KOPT-K1 (cell line): Measurements from ENCODE around the gene PLPPR2.
A peak's percentile ranks its signal among the peaks of the same experiment; 100 is the strongest.
"Not testable (repeated sequence)": the region's sequence is repeated elsewhere in the genome, so short reads cannot be mapped to it uniquely, and the experiment has no call there.

ENCODE experiments used
- H3K27ac ChIP-seq: fragments of 200-600 bp; sonication (generic); 2 replicates; pipeline ENCODE4 v1.5.1; 2016; ENCODE audit warnings: antibody characterized with exemption, mild to moderate bottlenecking, low read depth, low read length; ENCODE audit not compliant: poor library complexity, severe bottlenecking
- H3K36me3 ChIP-seq: fragments of 200-600 bp; sonication (generic); 2 replicates; pipeline ENCODE4 v1.5.1; 2017; ENCODE audit warnings: antibody characterized with exemption, mild to moderate bottlenecking, low read length, moderate library complexity; ENCODE audit not compliant: insufficient read depth
- H3K9me3 ChIP-seq: fragments of 200-600 bp; sonication (generic); 2 replicates; pipeline ENCODE4 v1.5.1; 2017; ENCODE audit warnings: antibody characterized with exemption, low read length, mild to moderate bottlenecking; ENCODE audit not compliant: insufficient read depth, poor library complexity, severe bottlenecking

Gene PLPPR2

DNA sequence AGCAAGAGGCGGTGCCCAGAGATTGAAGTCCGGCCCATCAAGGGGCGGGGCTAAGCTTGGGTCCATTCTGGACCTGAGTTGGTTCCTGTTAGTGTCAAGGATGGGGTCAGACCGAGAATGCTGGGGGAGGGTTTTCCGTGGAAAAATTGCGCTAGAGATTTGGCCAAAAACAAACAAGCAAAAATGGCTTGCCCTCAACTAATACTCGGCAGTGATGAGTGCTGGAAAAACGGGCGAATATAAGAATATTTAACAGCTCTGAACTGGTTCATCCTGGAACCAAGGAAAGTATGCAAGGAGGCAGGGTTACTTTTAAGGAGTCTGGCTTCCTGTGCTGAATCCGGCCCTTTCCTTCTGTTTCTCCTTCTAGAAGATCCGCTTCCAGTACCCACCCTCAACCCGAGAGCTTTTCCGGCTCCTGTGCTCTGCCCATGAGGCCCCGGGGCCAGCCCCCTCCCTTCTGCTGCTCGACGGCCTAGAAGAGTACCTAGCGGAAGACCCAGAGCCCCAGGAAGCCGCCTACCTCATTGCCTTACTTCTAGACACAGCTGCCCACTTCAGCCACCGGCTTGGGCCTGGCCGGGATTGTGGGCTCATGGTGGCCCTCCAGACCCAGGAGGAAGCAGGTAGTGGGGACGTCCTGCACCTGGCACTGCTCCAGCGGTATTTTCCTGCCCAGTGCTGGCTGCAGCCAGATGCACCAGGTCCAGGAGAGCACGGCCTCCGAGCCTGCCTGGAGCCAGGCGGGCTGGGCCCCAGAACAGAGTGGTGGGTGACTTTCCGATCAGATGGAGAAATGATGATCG is 20.1 kb downstream of the PLPPR2 start:
- Histone ChIP-seq H3K27ac (peak overlapping the region; percentile 78), H3K36me3 (no peaks in the 10 kb centered on the region)

GRCh38 chr19:11377237-11377636 is 22.0 kb downstream of the PLPPR2 start:
- no peaks in the 10 kb centered on the region for H3K9me3 ChIP-seq
- no peaks in the 10 kb centered on the region for H3K36me3 ChIP-seq
- peak overlapping the region; percentile 40 for H3K27ac ChIP-seq

More for the DNA sequence above, 20.1 kb downstream of the PLPPR2 start:
- H3K9me3 ChIP-seq: no peaks in the 10 kb centered on the region

GRCh38 chr19:11377756-11378155 is 22.5 kb downstream of the PLPPR2 start:
- Histone ChIP-seq H3K36me3 (no peaks in the 10 kb centered on the region), H3K9me3 (no peaks in the 10 kb centered on the region), H3K27ac (no peak overlapping the region)

- no peaks in the 10 kb centered on the region for H3K36me3 ChIP-seq
- no peak overlapping the region for H3K27ac ChIP-seq
- H3K9me3 ChIP-seq: no peaks in the 10 kb centered on the region
These were observed 23.3 kb downstream of the PLPPR2 start for GRCh38 chr19:11378319-11379189.

DNA sequence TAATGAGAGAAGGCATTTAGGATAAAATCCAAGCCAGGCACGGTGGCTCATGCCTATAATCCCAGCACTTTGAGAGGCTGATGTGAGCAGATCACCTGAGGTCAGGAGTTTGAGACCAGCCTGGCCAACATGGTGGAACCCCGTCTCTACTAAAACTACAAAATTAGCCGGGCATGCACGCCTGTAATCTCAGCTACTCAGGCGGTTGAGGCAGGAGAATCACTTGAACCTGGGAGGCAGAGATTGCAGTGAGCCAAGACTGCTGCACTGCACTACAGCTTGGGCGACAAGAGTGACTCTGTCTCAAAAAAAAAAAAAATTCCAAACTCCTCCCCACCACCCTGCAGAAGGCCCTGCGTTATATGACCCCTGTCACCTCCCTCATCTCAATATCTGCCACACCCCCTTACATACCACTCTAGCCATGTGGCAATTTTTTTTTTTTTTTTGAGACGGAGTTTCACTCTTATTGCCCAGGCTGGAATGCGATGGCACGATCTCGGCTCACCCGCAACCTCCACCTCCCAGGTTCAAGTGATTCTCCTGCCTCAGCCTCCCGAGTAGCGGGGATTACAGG is 24.1 kb downstream of the PLPPR2 start:
- not testable (repeated sequence) for H3K27ac ChIP-seq, H3K36me3 ChIP-seq, H3K9me3 ChIP-seq

DNA sequence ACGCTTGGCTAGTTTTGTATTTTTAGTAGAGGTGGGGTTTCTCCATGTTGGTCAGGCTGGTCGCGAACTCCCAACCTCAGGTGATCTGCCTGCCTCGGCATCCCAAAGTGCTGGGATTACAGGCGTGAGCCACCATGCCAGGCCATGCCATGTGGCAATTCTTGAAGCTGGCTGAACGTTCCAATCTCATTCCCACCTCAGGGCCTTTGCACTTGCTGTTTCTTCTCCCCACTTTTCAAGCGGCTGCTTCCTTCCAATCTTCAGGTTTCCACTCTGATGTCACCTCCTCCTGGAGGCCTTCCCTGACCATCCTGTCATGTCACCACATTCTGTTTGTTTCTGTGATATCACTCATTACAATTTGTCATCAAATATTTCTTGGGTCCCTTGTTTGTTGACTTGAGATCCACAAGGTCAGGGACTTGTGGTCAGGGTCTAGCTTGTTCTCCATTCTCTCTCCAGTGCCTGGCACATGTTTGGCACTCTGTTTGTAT is 24.7 kb downstream of the PLPPR2 start:
- Histone ChIP-seq H3K9me3 (no peaks in the 10 kb centered on the region), H3K27ac (peak overlapping the region; percentile 77)

GRCh38 chr19:11380653-11381537 is 25.7 kb downstream of the PLPPR2 start:
- Histone ChIP-seq H3K9me3 (no peaks in the 10 kb centered on the region), H3K36me3 (no peaks in the 10 kb centered on the region), H3K27ac (peak overlapping the region; percentile 77)

More for the DNA sequence above, 24.7 kb downstream of the PLPPR2 start:
- H3K36me3 ChIP-seq: no peaks in the 10 kb centered on the region

- Histone ChIP-seq H3K27ac (no peak overlapping the region), H3K9me3 (no peaks in the 10 kb centered on the region), H3K36me3 (no peaks in the 10 kb centered on the region)
These were observed 27.9 kb downstream of the PLPPR2 start for GRCh38 chr19:11382898-11383705.

- H3K27ac ChIP-seq: no peak overlapping the region
- H3K9me3 ChIP-seq: no peaks in the 10 kb centered on the region
- no peaks in the 10 kb centered on the region for H3K36me3 ChIP-seq
These were observed 28.4 kb downstream of the PLPPR2 start for GRCh38 chr19:11383706-11384048.

- H3K27ac ChIP-seq: no peak overlapping the region
- no peaks in the 10 kb centered on the region for H3K36me3 ChIP-seq
These were observed 29.5 kb downstream of the PLPPR2 start for GRCh38 chr19:11384778-11385129.

GRCh38 chr19:11387162-11388034 is 32.2 kb downstream of the PLPPR2 start:
- no peaks in the 10 kb centered on the region for H3K36me3 ChIP-seq
- H3K27ac ChIP-seq: no peak overlapping the region
- no peaks in the 10 kb centered on the region for H3K9me3 ChIP-seq

More at GRCh38 chr19:11384778-11385129, 29.5 kb downstream of the PLPPR2 start:
- H3K9me3 ChIP-seq: no peaks in the 10 kb centered on the region

DNA sequence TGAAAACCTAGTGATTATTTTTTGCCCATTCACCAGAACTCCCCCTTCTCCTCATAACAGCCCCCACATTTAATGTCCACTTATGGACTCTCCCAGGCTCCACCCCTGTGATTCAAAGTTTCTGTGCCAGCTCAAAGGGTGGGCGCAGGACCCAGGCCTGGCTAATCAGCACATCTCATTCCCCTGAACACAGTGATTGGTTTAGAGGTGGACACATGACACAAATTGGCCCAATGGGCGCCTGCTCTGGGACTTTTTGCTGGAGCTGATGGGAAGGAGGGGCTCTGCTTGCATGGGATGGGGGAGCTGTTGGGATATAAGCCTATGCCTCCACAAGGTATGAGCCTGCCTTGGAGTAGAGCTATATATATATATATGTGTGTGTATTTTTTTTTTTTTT is 35.1 kb downstream of the PLPPR2 start:
- H3K27ac ChIP-seq: no peak overlapping the region
- no peaks in the 10 kb centered on the region for H3K9me3 ChIP-seq
- no peaks in the 10 kb centered on the region for H3K36me3 ChIP-seq
